HG03469 (cell line): ENCODE measurements around the gene CHST12.
"Not testable (repeated sequence)": the region's sequence is repeated elsewhere in the genome, so short reads cannot be mapped to it uniquely, and the experiment has no call there.

Experiments
- ATAC-seq: cut with Tn5 transposase; IDR thresholded peaks from one replicate; pipeline ENCODE4 v1.9.1; 2021; ENCODE audit warnings: mild to moderate bottlenecking, moderate library complexity, moderate number of reproducible peaks; ENCODE audit not compliant: unreplicated experiment

The CHST12 gene

GRCh38 chr7:2453849-2454248 lies 50.4 kb downstream of the CHST12 start:
- ATAC-seq, result not testable (repeated sequence)

GRCh38 chr7:2459674-2460073 lies 56.3 kb downstream of the CHST12 start:
- no peak for ATAC-seq

GRCh38 chr7:2460188-2460587 lies 56.8 kb downstream of the CHST12 start:
- ATAC-seq, result no peak

- no peak for ATAC-seq
Measured at GRCh38 chr7:2460641-2461040, 57.2 kb downstream of the CHST12 start.

GRCh38 chr7:2461268-2462026 lies 58.0 kb downstream of the CHST12 start:
- ATAC-seq, result no peak

- ATAC-seq, result no peak
Measured at GRCh38 chr7:2462731-2463130, 59.3 kb downstream of the CHST12 start.

- no peak for ATAC-seq
Measured at GRCh38 chr7:2465928-2466327, 62.5 kb downstream of the CHST12 start.

GRCh38 chr7:2466675-2467074 lies 63.3 kb downstream of the CHST12 start:
- no peak for ATAC-seq

GRCh38 chr7:2468227-2468626 lies 64.8 kb downstream of the CHST12 start:
- ATAC-seq, result no peak

GRCh38 chr7:2469460-2470203 lies 66.2 kb downstream of the CHST12 start:
- not testable (repeated sequence) for ATAC-seq

GRCh38 chr7:2470204-2471021 lies 67.0 kb downstream of the CHST12 start:
- no peak for ATAC-seq

- ATAC-seq, result no peak
Measured at GRCh38 chr7:2471022-2471329, 67.6 kb downstream of the CHST12 start.

GRCh38 chr7:2471396-2471795 lies 68.0 kb downstream of the CHST12 start:
- no peak for ATAC-seq

GRCh38 chr7:2472739-2473138 lies 69.3 kb downstream of the CHST12 start:
- no peak for ATAC-seq

GRCh38 chr7:2473496-2474180 lies 70.2 kb downstream of the CHST12 start:
- ATAC-seq, result no peak

- no peak for ATAC-seq
Measured at GRCh38 chr7:2474224-2474623, 70.8 kb downstream of the CHST12 start.

- ATAC-seq, result no peak
Measured at GRCh38 chr7:2474813-2475677, 71.6 kb downstream of the CHST12 start.

GRCh38 chr7:2475678-2476015 lies 72.2 kb downstream of the CHST12 start:
- no peak for ATAC-seq

- ATAC-seq, result no peak
Measured at GRCh38 chr7:2476298-2476697, 72.9 kb downstream of the CHST12 start, which contains the start of gene GRIFIN. GRIFIN (minus strand) TSS chr7:2476398; CDS start chr7:2476383, 15 bp downstream.

GRCh38 chr7:2476776-2477446 lies 73.5 kb downstream of the CHST12 start:
- ATAC-seq, result no peak
